SU-DHL-6 (cell line): Measurements from ENCODE around the gene PADI3.

ENCODE experiments used
- H2AFZ ChIP-seq: fragments of 200-600 bp; sonication (generic); 2 replicates; pipeline ENCODE4 v1.6.1; 2014; ENCODE audit warnings: low read depth, mild to moderate bottlenecking, moderate library complexity, mixed read lengths, antibody characterized with exemption, low read length; ENCODE audit not compliant: severe bottlenecking
- H3F3A ChIP-seq: fragments of 200-600 bp; shearing (Covaris generic); 2 replicates; pipeline ENCODE4 v1.6.0; 2016; ENCODE audit warnings: antibody characterized with exemption, mild to moderate bottlenecking; ENCODE audit not compliant: insufficient read depth
- H3K27ac ChIP-seq: fragments of 200-600 bp; sonication (generic); 2 replicates; pipeline ENCODE4 v1.5.1; 2016; ENCODE audit warnings: low read depth, mild to moderate bottlenecking, low read length, moderate library complexity, mixed read lengths
- H3K27me3 ChIP-seq: fragments of 200-600 bp; sonication (generic), shearing (Covaris generic); 2 replicates; pipeline ENCODE4 v1.6.0; 2014; ENCODE audit warnings: mild to moderate bottlenecking, low read length
- H3K36me3 ChIP-seq: fragments of 200-600 bp; sonication (generic); 2 replicates; pipeline ENCODE4 v1.6.1; 2014; ENCODE audit warnings: mild to moderate bottlenecking, low read length, mixed read lengths
- H3K4me2 ChIP-seq: fragments of 300-600, 200-600 bp; shearing (Covaris generic), sonication (generic); 2 replicates; pipeline ENCODE4 v1.6.0; 2014; ENCODE audit warnings: low read length, low read depth, mild to moderate bottlenecking; ENCODE audit not compliant: poor library complexity, severe bottlenecking
- H3K4me3 ChIP-seq: fragments of 200-600 bp; sonication (generic); 2 replicates; pipeline ENCODE4 v1.5.1; 2014; ENCODE audit warnings: antibody characterized with exemption, low read length, mild to moderate bottlenecking, mixed read lengths; ENCODE audit not compliant: insufficient read depth, poor library complexity, severe bottlenecking
- H3K79me2 ChIP-seq: fragments of 200-600 bp; sonication (generic); 2 replicates; pipeline ENCODE4 v1.6.1; 2014; ENCODE audit warnings: mild to moderate bottlenecking, low read length, moderate library complexity; ENCODE audit not compliant: insufficient read depth
- H3K9ac ChIP-seq: fragments of 200-600 bp; sonication (generic); 2 replicates; pipeline ENCODE4 v1.7.0; 2014; ENCODE audit warnings: mild to moderate bottlenecking, low read length
- H3K9me2 ChIP-seq: fragments of 200-600 bp; sonication (generic); replicated peaks from 2 replicates; pipeline ENCODE4 v1.6.1; 2014; ENCODE audit warnings: low read length; ENCODE audit not compliant: insufficient read depth
- H3K9me3 ChIP-seq: fragments of 200-600 bp; sonication (generic); 2 replicates; pipeline ENCODE4 v1.6.1; 2014; ENCODE audit warnings: low read length, mixed read lengths; ENCODE audit not compliant: insufficient read depth
- H4K20me1 ChIP-seq: fragments of 200-600 bp; sonication (generic); 2 replicates; pipeline ENCODE4 v1.6.1; 2014; ENCODE audit warnings: low read depth, mild to moderate bottlenecking, antibody characterized with exemption, low read length, moderate library complexity, mixed read lengths
- EZH2phosphoT487 ChIP-seq: fragments of 200-600 bp; sonication (generic), shearing (Covaris generic); conservative IDR thresholded peaks from 2 replicates; pipeline ENCODE4 v1.6.1; 2018; ENCODE audit warnings: mild to moderate bottlenecking, antibody characterized with exemption, low read length, moderate library complexity, mixed read lengths
- TF ChIP-seq, protein P1 (sequence below): fragments of 200-600 bp; sonication (generic); IDR thresholded peaks from one replicate; pipeline ENCODE4 v1.5.1; 2017; ENCODE audit warnings: antibody characterized with exemption, mild to moderate bottlenecking, low read length, moderate library complexity; ENCODE audit not compliant: insufficient read depth, poor library complexity, severe bottlenecking

PADI3 gene

DNA sequence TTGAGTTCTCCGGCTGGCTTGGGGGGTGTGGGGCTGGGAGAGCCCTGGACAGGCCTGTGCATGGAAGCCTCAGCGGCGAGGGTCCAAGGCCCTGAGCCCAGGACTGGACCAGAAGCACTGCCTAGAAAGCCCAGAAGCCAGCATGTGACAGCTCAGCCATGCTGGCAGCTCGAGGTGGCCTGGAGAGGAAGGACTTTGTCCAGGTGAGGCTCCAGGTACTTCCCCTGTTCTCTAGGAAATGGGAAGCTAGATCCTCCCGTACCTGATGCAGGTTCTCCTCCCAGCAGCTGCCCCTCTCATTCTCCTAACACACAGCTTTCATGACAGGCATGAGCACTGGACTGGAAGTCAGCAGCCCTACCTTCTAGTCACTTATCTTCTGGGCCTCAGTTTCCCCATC is 6.4 kb downstream of the PADI3 start:
- H3K79me2 ChIP-seq: no peaks in the 10 kb centered on the region
- no peaks in the 10 kb centered on the region for H3K36me3 ChIP-seq
- H3K4me2 ChIP-seq: no peak overlapping the region
- H3K27me3 ChIP-seq: no peaks in the 10 kb centered on the region
- H3K9ac ChIP-seq: no peak overlapping the region
- no peaks in the 10 kb centered on the region for H4K20me1 ChIP-seq
- H3K27ac ChIP-seq: no peak overlapping the region
- TF ChIP-seq, protein P1, sequence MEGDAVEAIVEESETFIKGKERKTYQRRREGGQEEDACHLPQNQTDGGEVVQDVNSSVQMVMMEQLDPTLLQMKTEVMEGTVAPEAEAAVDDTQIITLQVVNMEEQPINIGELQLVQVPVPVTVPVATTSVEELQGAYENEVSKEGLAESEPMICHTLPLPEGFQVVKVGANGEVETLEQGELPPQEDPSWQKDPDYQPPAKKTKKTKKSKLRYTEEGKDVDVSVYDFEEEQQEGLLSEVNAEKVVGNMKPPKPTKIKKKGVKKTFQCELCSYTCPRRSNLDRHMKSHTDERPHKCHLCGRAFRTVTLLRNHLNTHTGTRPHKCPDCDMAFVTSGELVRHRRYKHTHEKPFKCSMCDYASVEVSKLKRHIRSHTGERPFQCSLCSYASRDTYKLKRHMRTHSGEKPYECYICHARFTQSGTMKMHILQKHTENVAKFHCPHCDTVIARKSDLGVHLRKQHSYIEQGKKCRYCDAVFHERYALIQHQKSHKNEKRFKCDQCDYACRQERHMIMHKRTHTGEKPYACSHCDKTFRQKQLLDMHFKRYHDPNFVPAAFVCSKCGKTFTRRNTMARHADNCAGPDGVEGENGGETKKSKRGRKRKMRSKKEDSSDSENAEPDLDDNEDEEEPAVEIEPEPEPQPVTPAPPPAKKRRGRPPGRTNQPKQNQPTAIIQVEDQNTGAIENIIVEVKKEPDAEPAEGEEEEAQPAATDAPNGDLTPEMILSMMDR: no peak
- TF ChIP-seq EZH2phosphoT487: no peak
- H3K9me2 ChIP-seq: no peaks in the 10 kb centered on the region
- H3F3A ChIP-seq: no peaks in the 10 kb centered on the region
- H3K4me3 ChIP-seq: no peak overlapping the region
- no peaks in the 10 kb centered on the region for H3K9me3 ChIP-seq
- H2AFZ ChIP-seq: no peak overlapping the region

DNA sequence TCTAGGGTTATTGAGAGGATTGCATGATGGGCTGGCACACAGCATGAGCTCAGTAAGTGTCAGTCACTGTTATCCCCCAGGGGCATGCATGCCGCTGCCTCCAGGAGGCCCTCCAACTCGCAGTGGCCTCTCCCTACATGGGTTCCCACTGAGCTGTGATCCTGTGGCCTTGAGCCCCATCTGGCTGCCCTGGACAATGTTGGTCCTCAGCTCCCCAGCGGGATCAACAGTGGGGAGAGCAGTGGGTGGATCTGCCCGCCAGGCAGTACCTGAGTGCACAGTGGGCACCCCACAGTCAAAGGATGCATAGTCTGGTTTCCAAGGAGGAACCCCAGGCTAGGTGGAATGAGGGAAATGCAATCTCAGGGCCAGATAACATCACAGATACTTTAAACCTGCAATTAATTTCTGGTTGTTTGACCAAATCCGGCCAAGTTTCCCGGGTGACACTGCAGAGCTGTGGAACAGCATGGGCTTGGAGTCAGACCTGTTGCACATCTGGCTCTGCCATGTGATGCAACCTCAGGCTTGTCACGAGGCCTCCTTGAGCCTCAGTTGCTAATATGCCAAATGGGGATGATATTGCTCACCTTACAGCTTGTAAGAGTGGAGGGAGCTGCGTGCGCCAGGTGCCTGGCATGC is 9.3 kb downstream of the PADI3 start:
- no peaks in the 10 kb centered on the region for H3F3A ChIP-seq
- H3K79me2 ChIP-seq: no peaks in the 10 kb centered on the region
- H3K9me2 ChIP-seq: no peaks in the 10 kb centered on the region
- no peak overlapping the region for H3K4me2 ChIP-seq
- TF ChIP-seq, protein P1: no peak
- no peak for TF ChIP-seq EZH2phosphoT487
- H3K27ac ChIP-seq: no peak overlapping the region
- no peak overlapping the region for H3K9ac ChIP-seq
- H3K27me3 ChIP-seq: no peaks in the 10 kb centered on the region
- no peak overlapping the region for H3K4me3 ChIP-seq
- H2AFZ ChIP-seq: no peak overlapping the region
- H3K36me3 ChIP-seq: no peaks in the 10 kb centered on the region
- no peaks in the 10 kb centered on the region for H3K9me3 ChIP-seq
- no peaks in the 10 kb centered on the region for H4K20me1 ChIP-seq

- H3K36me3 ChIP-seq: no peaks in the 10 kb centered on the region
- H3K27me3 ChIP-seq: no peaks in the 10 kb centered on the region
- H3K79me2 ChIP-seq: no peaks in the 10 kb centered on the region
These were observed 9.8 kb downstream of the PADI3 start for GRCh38 chr1:17258758-17259130.

More at GRCh38 chr1:17258758-17259130, 9.8 kb downstream of the PADI3 start:
- Histone ChIP-seq H2AFZ (no peak overlapping the region), H4K20me1 (no peaks in the 10 kb centered on the region), H3F3A (no peaks in the 10 kb centered on the region), H3K9me3 (no peaks in the 10 kb centered on the region), H3K27ac (no peak overlapping the region), H3K4me2 (no peak overlapping the region), H3K4me3 (no peak overlapping the region), H3K9ac (no peak overlapping the region), H3K9me2 (no peaks in the 10 kb centered on the region)
- TF ChIP-seq, protein P1: no peak
- no peak for TF ChIP-seq EZH2phosphoT487
